K562 (cell line): ENCODE results near the gene FCHSD1. TPM values are rescaled to one million over a fixed set of nuclear protein-coding genes. Genes with fewer than 3 reads are reported as not detected.

Experiments
- CCAR2 ChIP-seq: fragments of 200-400 bp; formaldehyde crosslinking; IDR thresholded peaks from 2 replicates; pipeline ENCODE4 v1.6.1; 2017; ENCODE audit warnings: mild to moderate bottlenecking, low read depth, low read length
- NR2C2 ChIP-seq, 2 experiments: fragments of 200-800 bp in 1 of 2; sonication (Bioruptor generic) in 1 of 2; sonication (generic) in 1 of 2; formaldehyde crosslinking in 1 of 2; IDR thresholded peaks; 2 replicates each; pipeline versions ENCODE4 v1.6.1 to v1.8.0; 2016 to 2022; ENCODE audit warnings: mild to moderate bottlenecking in 1 of 2, missing compliant biosample characterization in 1 of 2, missing genetic modification characterization in 1 of 2, missing genetic modification reagents in 1 of 2
- POLR2G ChIP-seq: fragments of 200-400 bp; formaldehyde crosslinking; IDR thresholded peaks from 2 replicates; pipeline ENCODE4 v1.6.1; 2017; ENCODE audit warnings: low read depth, mild to moderate bottlenecking, antibody characterized with exemption, low read length, moderate library complexity
- ZBTB11 ChIP-seq, 3 experiments: fragments of 200-800 bp in 1 of 3; fragments of 250-450 bp in 1 of 3; fragments of 450-650 bp in 1 of 3; sonication (Bioruptor Pico) in 1 of 3; sonication (Bioruptor generic) in 1 of 3; formaldehyde crosslinking in 1 of 3; IDR thresholded peaks; 2 replicates each; pipeline versions ENCODE4 v1.6.1 to v1.8.0; 2016 to 2022; ENCODE audit warnings: mild to moderate bottlenecking in 2 of 3, missing genetic modification characterization in 2 of 3, missing compliant biosample characterization in 1 of 3, moderate library complexity in 1 of 3
- polyA plus RNA-seq, 8 experiments: library from polyadenylated mRNA; depleted of rRNA in 4 of 8; stranded (reverse) in 5 of 8; unstranded in 3 of 8; fragments of >200 nt; fragmentation: Nextera tagmentation in 2 of 8; fragmentation: Illumina TruSeq in 1 of 8; extraction: Ambion mirVana in 2 of 8; extraction: Trizol in 1 of 8; gene quantifications; 2 replicates each; pipeline versions ENCODE4 v1.2.1 to v1.2.3, GENCODE V29; 2011 to 2014; ENCODE audit warnings: inconsistent platforms in 1 of 8, missing spikeins in 1 of 8
- total RNA-seq, 7 experiments: library from RNA; depleted of rRNA in 6 of 7; stranded (reverse); fragments of >200 nt in 6 of 7; fragmentation: Illumina TruSeq in 2 of 7; extraction: Trizol in 2 of 7; gene quantifications; 2 replicates each; pipeline versions ENCODE4 v1.2.1 to v1.2.3, GENCODE V29; 2011 to 2021; ENCODE audit warnings: low replicate concordance in 1 of 7

The FCHSD1 gene
- total and polyA plus RNA-seq, 9 of the 15 experiments (the other 6 are each of a cell fraction or from before 2014, with no cell fraction given) = 0.35 to 37.5 (median 13.6) TPM

- no peak for TF ChIP-seq NR2C2 (CRISPR knock-in tag; IDR thresholded peaks at IDR 0.05)
- peak; percentile 30; the same call in 1 of the 2 replicates for TF ChIP-seq NR2C2 (tag; IDR thresholded peaks at IDR 0.05)
- TF ChIP-seq POLR2G = no peak
- TF ChIP-seq CCAR2 = no peak
- peak in 1 of 3 experiments; percentile 55; a peak in 2 of 6 replicates for TF ChIP-seq ZBTB11 (CRISPR knock-in tag; IDR thresholded peaks at IDR 0.05)
Measured at GRCh38 chr5:141605523-141606277, 45.5 kb downstream of the FCHSD1 start (continued).
